Activated CD8-positive, alpha-beta T cell treated with anti-CD3 and anti-CD28 coated beads for 36 hours (primary cell): ENCODE results near the gene HLF. TPM values are rescaled to one million over a fixed set of nuclear protein-coding genes. Genes with fewer than 3 reads are reported as not detected.

Experiments
- ATAC-seq: fragments of 200-7000 bp; cut with Tn5 transposase; one replicate; pipeline ENCODE4 v1.10.0; 2021; ENCODE audit warnings: mild to moderate bottlenecking, moderate library complexity
- CTCF ChIA-PET: fragments of 350-600 bp; sonication (Branson Sonifier 250); formaldehyde crosslinking; loops from one replicate; lab custom pipeline; 2021; ENCODE audit warnings: antibody characterized with exemption; lab: Charles Lee
- POLR2A ChIA-PET: fragments of 350-600 bp; sonication (Branson Sonifier 250); formaldehyde crosslinking; loops from one replicate; lab custom pipeline; 2021; ENCODE audit warnings: antibody characterized with exemption; lab: Charles Lee
- DNase-seq: peaks from one replicate; pipeline ENCODE4 v3.0.0-alpha.2; 2020
- H3K27ac Mint-ChIP-seq: one replicate; pipeline ENCODE4 v1.8.0; 2021; ENCODE audit warnings: mild to moderate bottlenecking, mixed read lengths
- H3K27me3 Mint-ChIP-seq: one replicate; pipeline ENCODE4 v1.8.0; 2021; ENCODE audit warnings: mixed read lengths
- H3K36me3 Mint-ChIP-seq: one replicate; pipeline ENCODE4 v1.8.0; 2021; ENCODE audit warnings: low read depth, mixed read lengths
- H3K4me1 Mint-ChIP-seq: one replicate; pipeline ENCODE4 v1.8.0; 2021; ENCODE audit warnings: low read depth, mixed read lengths
- H3K4me3 Mint-ChIP-seq: one replicate; pipeline ENCODE4 v1.8.0; 2021; ENCODE audit warnings: mild to moderate bottlenecking, moderate library complexity, mixed read lengths
- H3K9me3 Mint-ChIP-seq: one replicate; pipeline ENCODE4 v1.8.0; 2021; ENCODE audit warnings: mixed read lengths
- intact Hi-C: fragments of 100-400 bp; cut with micrococcal nuclease; formaldehyde crosslinking; loops from one replicate; pipeline ENCODE4 v1.10.0; 2022
- total RNA-seq, 2 experiments: library from RNA; stranded (reverse); gene quantifications; one replicate each; pipeline ENCODE4 v1.2.3, GENCODE V29; 2021
- TF ChIP-seq, protein P1 (sequence below): fragments of 200-600 bp; IDR thresholded peaks from one replicate; pipeline ENCODE4 v1.8.0; 2022; ENCODE audit warnings: antibody characterized with exemption, mild to moderate bottlenecking

HLF gene
- total RNA-seq, 2 experiments from 2014 or later = 0.25 to 0.72 TPM

DNA sequence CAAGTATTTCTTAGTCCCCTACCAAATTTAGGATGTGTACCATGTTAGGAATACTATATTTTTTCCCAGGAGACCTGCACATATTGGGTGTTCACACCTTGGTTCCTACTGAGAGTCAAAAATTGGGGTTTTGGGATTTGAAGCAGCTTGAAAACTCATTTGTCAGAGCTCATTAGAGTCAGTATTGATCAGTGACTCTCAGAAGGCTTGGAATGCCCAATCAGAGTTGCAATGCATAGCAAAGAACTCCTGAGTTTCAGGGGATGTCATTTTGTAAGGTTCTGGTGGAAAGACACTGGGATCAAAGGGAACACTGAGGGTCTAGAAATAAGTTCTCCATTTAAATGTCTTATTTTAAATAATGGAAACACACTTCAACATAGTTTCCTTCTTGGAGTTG, 5.1 kb downstream of the HLF start:
- CTCF ChIA-PET = no interaction called here
- DNase-seq (no peak), ATAC-seq (no peak)
- H3K9me3 Mint-ChIP-seq = no peaks in the 10 kb centered on the region
- TF ChIP-seq, protein P1, sequence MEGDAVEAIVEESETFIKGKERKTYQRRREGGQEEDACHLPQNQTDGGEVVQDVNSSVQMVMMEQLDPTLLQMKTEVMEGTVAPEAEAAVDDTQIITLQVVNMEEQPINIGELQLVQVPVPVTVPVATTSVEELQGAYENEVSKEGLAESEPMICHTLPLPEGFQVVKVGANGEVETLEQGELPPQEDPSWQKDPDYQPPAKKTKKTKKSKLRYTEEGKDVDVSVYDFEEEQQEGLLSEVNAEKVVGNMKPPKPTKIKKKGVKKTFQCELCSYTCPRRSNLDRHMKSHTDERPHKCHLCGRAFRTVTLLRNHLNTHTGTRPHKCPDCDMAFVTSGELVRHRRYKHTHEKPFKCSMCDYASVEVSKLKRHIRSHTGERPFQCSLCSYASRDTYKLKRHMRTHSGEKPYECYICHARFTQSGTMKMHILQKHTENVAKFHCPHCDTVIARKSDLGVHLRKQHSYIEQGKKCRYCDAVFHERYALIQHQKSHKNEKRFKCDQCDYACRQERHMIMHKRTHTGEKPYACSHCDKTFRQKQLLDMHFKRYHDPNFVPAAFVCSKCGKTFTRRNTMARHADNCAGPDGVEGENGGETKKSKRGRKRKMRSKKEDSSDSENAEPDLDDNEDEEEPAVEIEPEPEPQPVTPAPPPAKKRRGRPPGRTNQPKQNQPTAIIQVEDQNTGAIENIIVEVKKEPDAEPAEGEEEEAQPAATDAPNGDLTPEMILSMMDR = no peak
- no peaks in the 10 kb centered on the region for H3K36me3 Mint-ChIP-seq
- H3K4me1 Mint-ChIP-seq = peaks cover 4% of the 10 kb centered on the region
- POLR2A ChIA-PET = no interaction called here
- H3K4me3 Mint-ChIP-seq = no peak overlapping the region
- H3K27me3 Mint-ChIP-seq = peaks cover 64% of the 10 kb centered on the region
- no peak overlapping the region for H3K27ac Mint-ChIP-seq
- intact Hi-C loops = no loop called here

DNA sequence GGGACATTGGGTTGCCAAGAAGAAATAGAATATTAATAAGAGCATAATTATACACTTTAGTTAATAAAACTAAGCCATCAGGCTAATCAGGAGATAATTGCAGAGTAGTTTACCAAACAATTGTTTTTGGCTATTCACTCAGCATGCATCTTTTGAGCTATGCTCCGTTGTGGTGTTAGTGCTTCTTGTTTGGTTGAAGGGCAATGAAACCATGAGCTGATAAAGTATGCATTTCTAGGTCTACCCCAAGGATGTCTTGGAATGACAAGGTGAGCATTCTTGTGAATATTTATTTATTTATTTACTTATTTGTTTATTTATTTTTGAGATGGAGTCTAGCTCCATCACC, 6.4 kb downstream of the HLF start:
- Mint-ChIP-seq H3K4me1 (peaks cover 4% of the 10 kb centered on the region), H3K9me3 (no peaks in the 10 kb centered on the region), H3K36me3 (no peaks in the 10 kb centered on the region), H3K4me3 (no peak overlapping the region), H3K27me3 (peaks cover 60% of the 10 kb centered on the region), H3K27ac (no peak overlapping the region)
- TF ChIP-seq, protein P1 = no peak
- ChIA-PET POLR2A (interaction anchor here (1.0 kb wide), 1 partner anchor 13 kb away, joined by 3 read pairs; no protein-coding TSS in a partner anchor), CTCF (interaction anchor here (1.4 kb wide), 1 partner anchor 278 kb away, joined by 5 read pairs; no protein-coding TSS in a partner anchor)
- DNase-seq (no peak), ATAC-seq (no peak)
- intact Hi-C loops = no loop called here

DNA sequence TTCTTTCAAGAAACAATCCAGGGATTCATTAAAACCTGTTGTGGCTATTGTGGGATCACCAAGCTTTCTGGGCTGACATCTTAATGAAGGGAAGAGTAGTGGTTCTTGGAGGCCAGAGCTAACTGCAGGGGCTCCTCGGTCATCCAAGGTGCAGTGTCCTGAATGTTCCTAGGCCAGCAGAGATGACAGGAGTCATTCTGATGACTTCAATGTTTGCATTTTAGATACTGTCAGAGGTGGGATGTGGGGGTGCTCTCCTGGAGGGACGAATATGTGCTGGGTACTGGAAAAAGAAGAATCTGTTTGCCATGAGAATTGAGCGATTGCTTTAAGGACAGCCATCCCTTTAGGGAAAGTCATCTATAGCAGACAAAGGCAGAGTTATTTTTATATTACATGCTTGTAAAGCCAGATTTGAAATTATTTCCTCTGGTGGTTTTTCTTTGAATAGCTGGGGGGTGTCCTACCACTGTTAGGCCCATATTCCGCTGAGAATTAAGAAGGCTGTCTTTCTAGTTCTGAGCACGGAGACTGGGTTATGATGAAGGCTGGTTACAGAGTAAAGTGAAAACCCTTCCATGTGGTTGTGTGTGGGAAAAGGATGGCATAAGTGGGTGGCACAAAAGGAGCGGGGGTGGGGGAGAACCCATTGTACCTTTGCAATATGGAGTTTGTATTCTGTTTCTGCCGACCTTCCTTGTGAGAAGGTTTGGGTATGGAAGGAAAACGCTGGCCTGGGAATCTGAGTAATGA, 7.4 kb downstream of the HLF start:
- intact Hi-C loops = no loop called here
- Mint-ChIP-seq H3K4me1 (peaks cover 4% of the 10 kb centered on the region), H3K9me3 (no peaks in the 10 kb centered on the region), H3K27me3 (peaks cover 50% of the 10 kb centered on the region), H3K4me3 (no peak overlapping the region), H3K36me3 (no peaks in the 10 kb centered on the region), H3K27ac (no peak overlapping the region)
- TF ChIP-seq, protein P1 = no peak
- ATAC-seq = no peak
- CTCF ChIA-PET = interaction anchor here (1.4 kb wide), 1 partner anchor 278 kb away, joined by 5 read pairs; no protein-coding TSS in a partner anchor
- peak; percentile 11 for DNase-seq
- POLR2A ChIA-PET = interaction anchor here (1.0 kb wide), 1 partner anchor 14 kb away, joined by 3 read pairs; no protein-coding TSS in a partner anchor

DNA sequence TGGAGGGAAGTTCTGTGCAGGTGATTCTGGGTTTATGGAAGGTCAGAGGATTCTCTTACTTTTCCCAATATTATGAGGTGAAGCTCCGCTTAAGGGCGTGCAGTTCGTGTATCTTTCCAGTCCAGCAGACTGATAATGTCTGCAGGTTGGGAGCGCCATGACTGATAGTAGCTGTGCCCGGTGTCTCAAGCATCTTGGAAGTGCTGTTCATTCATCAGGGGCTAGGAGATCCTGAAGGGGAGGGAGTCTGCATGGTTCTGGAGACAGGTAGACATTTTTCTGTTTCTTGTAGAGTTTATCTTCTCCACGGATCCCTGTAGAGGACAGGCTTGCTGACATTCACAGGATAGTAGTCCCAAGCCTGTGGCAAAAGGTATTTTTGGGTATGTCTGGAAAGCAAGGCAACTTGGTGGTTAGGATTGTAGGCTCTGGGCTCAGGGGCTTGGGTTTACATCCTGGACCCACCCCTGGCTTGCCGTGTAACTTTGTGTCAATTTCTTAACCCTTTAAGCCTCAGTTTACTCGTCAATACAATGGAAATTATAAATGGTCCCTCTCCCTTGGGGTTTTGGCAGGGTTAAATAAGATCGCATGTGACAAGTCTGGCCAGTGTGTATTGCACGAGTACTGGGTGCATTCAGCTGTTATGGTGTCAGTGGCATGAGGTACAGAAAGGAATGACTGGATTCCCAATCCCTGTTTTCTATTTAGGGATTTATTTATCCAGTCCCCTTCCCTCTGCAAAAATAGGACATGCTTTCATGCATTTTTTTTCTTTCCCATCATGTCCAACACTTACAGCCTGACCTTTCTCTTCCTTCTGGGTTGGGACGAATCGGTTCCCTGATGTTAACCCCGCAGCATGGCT, 8.2 kb downstream of the HLF start:
- ATAC-seq (no peak), DNase-seq (no peak)
- Mint-ChIP-seq H3K9me3 (no peaks in the 10 kb centered on the region), H3K36me3 (no peaks in the 10 kb centered on the region), H3K4me1 (peaks cover 4% of the 10 kb centered on the region), H3K27me3 (peaks cover 42% of the 10 kb centered on the region), H3K4me3 (no peak overlapping the region), H3K27ac (no peak overlapping the region)
- ChIA-PET CTCF (interaction anchor here (1.4 kb wide), 1 partner anchor 279 kb away, joined by 5 read pairs; no protein-coding TSS in a partner anchor), POLR2A (no interaction called here)
- intact Hi-C loops = no loop called here
- TF ChIP-seq, protein P1 = no peak
